Osteoblast (primary cell): ENCODE measurements around the gene LMNTD2. TPM values are rescaled to one million over a fixed set of nuclear protein-coding genes. Genes with fewer than 3 reads are reported as not detected.
A peak's percentile ranks its signal among the peaks of the same experiment; 100 is the strongest.

Experiments used
- DNase-seq: peaks from one replicate; pipeline ENCODE4 v3.0.0; 2011; ENCODE audit warnings: low spot score, mixed read lengths; ENCODE audit not compliant: insufficient read length; ENCODE audit errors: missing footprints
- H2AFZ ChIP-seq: 2 replicates; pipeline ENCODE4 v1.6.0; 2011; ENCODE audit warnings: mild to moderate bottlenecking, low read length
- H3K27ac ChIP-seq: 2 replicates; pipeline ENCODE4 v1.5.1; 2011; ENCODE audit warnings: mild to moderate bottlenecking, low read depth, low read length, moderate library complexity
- H3K27me3 ChIP-seq: 2 replicates; pipeline ENCODE4 v1.6.0; 2012; ENCODE audit warnings: mild to moderate bottlenecking, control low read depth, inconsistent platforms, low read length, moderate library complexity; ENCODE audit not compliant: insufficient read depth
- H3K36me3 ChIP-seq: 2 replicates; pipeline ENCODE4 v1.5.1; 2011; ENCODE audit warnings: mild to moderate bottlenecking, low read length, control low read depth, moderate library complexity; ENCODE audit not compliant: insufficient read depth
- H3K4me1 ChIP-seq: 2 replicates; pipeline ENCODE4 v1.5.1; 2011; ENCODE audit warnings: mild to moderate bottlenecking, low read length, control low read depth, moderate library complexity; ENCODE audit not compliant: insufficient read depth
- H3K4me2 ChIP-seq: 2 replicates; pipeline ENCODE4 v1.6.0; 2011; ENCODE audit warnings: mild to moderate bottlenecking, low read length; ENCODE audit not compliant: insufficient read depth
- H3K4me3 ChIP-seq: fragments of 200-600 bp; sonication (generic); 3 replicates; pipeline ENCODE4 v1.5.1; 2012; ENCODE audit warnings: mild to moderate bottlenecking, low read length, inconsistent platforms; ENCODE audit not compliant: insufficient read depth
- H3K79me2 ChIP-seq: 2 replicates; pipeline ENCODE4 v1.6.0; 2012; ENCODE audit warnings: mild to moderate bottlenecking, low read length, control low read depth, inconsistent platforms; ENCODE audit not compliant: insufficient read depth
- H3K9me3 ChIP-seq: 2 replicates; pipeline ENCODE4 v1.5.1; 2011; ENCODE audit warnings: low read depth, low read length, control low read depth
- H4K20me1 ChIP-seq: 2 replicates; pipeline ENCODE4 v1.6.0; 2012; ENCODE audit warnings: mild to moderate bottlenecking, low read length, control low read depth; ENCODE audit not compliant: insufficient read depth
- total RNA-seq: library from RNA; depleted of rRNA; stranded (reverse); fragments of >200 nt; gene quantifications from 2 replicates; pipeline ENCODE4 v1.2.3, GENCODE V29; 2012
- TF ChIP-seq, protein P1 (sequence below): IDR thresholded peaks from 2 replicates; pipeline ENCODE4 v1.5.1; 2011; ENCODE audit warnings: mild to moderate bottlenecking, low read depth, low read length, moderate library complexity; ENCODE audit errors: extremely low read depth

The LMNTD2 gene
- total RNA-seq, 1 donor = 0.36 TPM

DNA sequence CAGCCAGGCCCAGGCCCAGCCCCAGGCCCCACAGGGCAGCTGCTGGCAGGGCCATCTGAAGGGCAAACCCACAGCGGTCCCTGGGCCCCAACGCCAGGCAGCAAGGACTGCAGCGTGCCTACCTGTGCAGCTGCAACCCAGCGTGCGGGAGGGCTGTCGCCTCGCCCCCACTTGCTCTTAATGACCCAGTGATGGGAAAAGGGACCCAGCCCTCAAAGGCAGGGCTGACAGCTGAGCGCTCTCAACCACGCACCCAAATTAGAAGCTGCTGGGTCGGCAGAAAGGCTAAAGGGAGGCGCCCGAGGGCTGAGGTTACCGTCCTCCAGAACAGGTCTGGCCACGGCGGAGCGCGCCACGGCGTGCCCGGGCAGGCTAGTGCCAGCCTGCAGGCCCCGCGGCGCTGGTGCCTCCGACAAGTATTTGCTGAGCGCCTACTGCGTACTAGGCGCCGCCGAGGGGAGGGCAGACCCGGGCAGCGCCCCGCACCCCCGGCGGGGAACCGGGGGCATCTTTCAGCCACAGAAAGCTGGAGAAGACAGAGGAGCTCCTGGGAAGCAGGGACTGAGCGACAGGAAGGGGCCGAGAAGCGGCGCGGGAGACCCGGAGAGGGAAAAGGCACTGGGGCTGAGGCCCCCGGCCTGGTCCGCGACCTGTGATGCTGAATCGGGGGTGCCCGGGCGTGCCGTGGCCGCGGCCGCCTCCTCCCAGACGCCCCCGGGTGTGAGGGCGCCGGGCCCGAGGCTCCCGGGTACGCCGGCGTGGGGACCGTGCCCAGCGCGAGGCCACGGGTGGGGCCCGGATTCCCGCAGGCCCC lies 25.9 kb downstream of the LMNTD2 start:
- peaks cover 13% of the 10 kb centered on the region for H3K36me3 ChIP-seq
- H3K4me2 ChIP-seq = peak overlapping the region; percentile 87
- TF ChIP-seq, protein P1, sequence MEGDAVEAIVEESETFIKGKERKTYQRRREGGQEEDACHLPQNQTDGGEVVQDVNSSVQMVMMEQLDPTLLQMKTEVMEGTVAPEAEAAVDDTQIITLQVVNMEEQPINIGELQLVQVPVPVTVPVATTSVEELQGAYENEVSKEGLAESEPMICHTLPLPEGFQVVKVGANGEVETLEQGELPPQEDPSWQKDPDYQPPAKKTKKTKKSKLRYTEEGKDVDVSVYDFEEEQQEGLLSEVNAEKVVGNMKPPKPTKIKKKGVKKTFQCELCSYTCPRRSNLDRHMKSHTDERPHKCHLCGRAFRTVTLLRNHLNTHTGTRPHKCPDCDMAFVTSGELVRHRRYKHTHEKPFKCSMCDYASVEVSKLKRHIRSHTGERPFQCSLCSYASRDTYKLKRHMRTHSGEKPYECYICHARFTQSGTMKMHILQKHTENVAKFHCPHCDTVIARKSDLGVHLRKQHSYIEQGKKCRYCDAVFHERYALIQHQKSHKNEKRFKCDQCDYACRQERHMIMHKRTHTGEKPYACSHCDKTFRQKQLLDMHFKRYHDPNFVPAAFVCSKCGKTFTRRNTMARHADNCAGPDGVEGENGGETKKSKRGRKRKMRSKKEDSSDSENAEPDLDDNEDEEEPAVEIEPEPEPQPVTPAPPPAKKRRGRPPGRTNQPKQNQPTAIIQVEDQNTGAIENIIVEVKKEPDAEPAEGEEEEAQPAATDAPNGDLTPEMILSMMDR = no peak
- peak; percentile 96 for DNase-seq
- peaks cover 16% of the 10 kb centered on the region for H3K79me2 ChIP-seq
- peak overlapping the region; percentile 80 for H3K4me3 ChIP-seq
- no peaks in the 10 kb centered on the region for H3K27me3 ChIP-seq
- no peak overlapping the region for H2AFZ ChIP-seq
- H3K9me3 ChIP-seq = no peaks in the 10 kb centered on the region
- peaks cover 20% of the 10 kb centered on the region for H3K4me1 ChIP-seq
- H3K27ac ChIP-seq = peak overlapping the region; percentile 37
- peaks cover 23% of the 10 kb centered on the region for H4K20me1 ChIP-seq

DNA sequence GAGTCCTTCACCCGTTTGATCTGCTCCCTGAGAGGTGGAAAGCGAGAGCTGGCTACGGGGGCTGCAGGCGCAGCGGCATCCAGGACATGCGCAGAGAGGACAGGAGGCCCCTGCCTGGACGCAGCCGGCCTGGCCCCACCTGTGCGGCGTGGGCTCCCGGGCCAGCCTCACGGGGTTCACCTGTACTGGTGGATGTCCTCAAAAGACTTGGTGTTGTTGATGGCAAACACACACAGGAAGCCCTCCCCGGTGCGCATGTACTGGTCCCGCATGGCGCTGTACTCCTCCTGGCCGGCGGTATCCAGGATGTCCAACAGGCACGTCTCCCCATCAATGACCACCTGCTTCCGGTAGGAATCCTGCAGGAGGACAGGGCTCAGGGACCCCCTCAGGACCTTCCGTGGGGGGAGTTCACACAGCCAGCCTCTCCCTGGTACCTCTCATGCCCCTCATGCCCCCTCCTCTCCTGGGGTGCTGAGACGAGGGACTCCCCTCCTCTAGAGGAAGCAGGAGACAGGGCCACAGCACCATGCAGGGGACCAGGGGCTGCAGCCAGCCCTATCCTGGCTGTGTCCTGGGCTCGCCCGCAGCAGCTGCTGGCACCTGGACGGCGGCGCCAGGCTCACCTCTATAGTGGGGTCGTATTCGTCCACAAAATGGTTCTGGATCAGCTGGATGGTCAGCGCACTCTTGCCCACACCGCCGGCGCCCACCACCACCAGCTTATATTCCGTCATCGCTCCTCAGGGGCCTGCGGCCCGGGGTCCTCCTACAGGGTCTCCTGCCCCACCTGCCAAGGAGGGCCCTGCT lies 26.7 kb downstream of the LMNTD2 start:
- peaks cover 13% of the 10 kb centered on the region for H3K36me3 ChIP-seq
- no peak overlapping the region for H3K27ac ChIP-seq
- H3K9me3 ChIP-seq = no peaks in the 10 kb centered on the region
- H3K4me1 ChIP-seq = peaks cover 20% of the 10 kb centered on the region
- peaks cover 23% of the 10 kb centered on the region for H4K20me1 ChIP-seq
- no peak overlapping the region for H2AFZ ChIP-seq
- H3K27me3 ChIP-seq = no peaks in the 10 kb centered on the region
- peak overlapping the region; percentile 80 for H3K4me3 ChIP-seq
- peak; percentile 80 for DNase-seq
- TF ChIP-seq, protein P1 = no peak
- peak overlapping the region; percentile 87 for H3K4me2 ChIP-seq
- H3K79me2 ChIP-seq = peaks cover 16% of the 10 kb centered on the region

DNA sequence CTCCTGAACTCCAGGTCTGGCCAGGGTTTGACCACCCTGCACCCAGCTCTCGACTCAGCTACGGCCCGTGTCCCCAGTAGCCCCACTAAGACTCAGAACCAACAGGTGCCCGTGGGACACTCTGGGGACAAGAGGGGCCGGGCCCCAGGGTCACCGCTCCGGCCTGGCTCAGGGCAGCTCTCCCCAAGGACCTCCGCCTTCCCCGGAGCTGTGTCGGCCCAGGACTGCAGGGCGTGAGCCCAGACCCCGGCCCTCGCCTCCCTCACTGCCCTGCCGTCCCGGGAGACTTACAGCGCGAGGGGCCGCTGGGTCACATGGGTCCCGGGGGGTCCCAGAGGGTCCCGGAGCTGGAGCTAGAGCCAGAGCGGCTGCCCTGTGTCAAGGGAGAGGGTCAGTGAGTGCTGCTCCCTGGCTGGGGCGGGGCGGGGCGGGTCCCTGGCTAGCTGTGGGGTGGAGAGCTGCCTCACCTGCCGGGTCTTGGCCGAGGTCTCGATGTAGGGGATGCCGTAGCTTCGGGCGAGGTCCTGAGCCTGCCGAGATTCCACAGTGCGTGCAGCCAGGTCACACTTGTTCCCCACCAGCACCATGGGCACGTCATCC lies 27.5 kb downstream of the LMNTD2 start:
- peaks cover 20% of the 10 kb centered on the region for H3K4me1 ChIP-seq
- H3K4me3 ChIP-seq = no peak overlapping the region
- peaks cover 23% of the 10 kb centered on the region for H4K20me1 ChIP-seq
- no peaks in the 10 kb centered on the region for H3K27me3 ChIP-seq
- peaks cover 16% of the 10 kb centered on the region for H3K79me2 ChIP-seq
- peak; percentile 71 for DNase-seq
- H3K4me2 ChIP-seq = no peak overlapping the region
- H2AFZ ChIP-seq = no peak overlapping the region
- H3K9me3 ChIP-seq = no peaks in the 10 kb centered on the region
- TF ChIP-seq, protein P1 = no peak
- peaks cover 13% of the 10 kb centered on the region for H3K36me3 ChIP-seq
- no peak overlapping the region for H3K27ac ChIP-seq
